GM19035 (cell line): ENCODE measurements around the gene CCSER1.
"Not testable (repeated sequence)": the region's sequence is repeated elsewhere in the genome, so short reads cannot be mapped to it uniquely, and the experiment has no call there.

Source experiments
- ATAC-seq: cut with Tn5 transposase; IDR thresholded peaks from one replicate; pipeline ENCODE4 v1.9.1; 2021; ENCODE audit not compliant: unreplicated experiment

CCSER1 gene

DNA sequence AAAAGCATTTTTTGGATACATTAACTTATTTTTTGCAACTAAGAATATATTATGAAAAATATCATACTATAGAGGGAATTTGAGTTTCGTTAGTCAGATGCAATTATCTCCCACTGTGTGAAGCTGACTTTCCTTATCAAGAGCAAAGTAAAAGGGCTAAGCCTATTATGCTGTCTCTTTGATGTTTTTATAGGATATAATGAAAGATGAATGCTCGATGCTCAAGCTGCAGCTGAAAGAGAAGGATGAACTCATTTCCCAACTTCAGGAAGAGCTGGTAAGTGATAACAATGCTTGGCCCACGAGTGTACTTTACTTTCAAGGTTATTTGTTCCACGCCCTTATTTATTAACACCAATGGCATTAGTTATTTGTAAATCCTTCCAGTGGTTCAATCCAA, 688.4 kb downstream of the CCSER1 start:
- no peak for ATAC-seq

DNA sequence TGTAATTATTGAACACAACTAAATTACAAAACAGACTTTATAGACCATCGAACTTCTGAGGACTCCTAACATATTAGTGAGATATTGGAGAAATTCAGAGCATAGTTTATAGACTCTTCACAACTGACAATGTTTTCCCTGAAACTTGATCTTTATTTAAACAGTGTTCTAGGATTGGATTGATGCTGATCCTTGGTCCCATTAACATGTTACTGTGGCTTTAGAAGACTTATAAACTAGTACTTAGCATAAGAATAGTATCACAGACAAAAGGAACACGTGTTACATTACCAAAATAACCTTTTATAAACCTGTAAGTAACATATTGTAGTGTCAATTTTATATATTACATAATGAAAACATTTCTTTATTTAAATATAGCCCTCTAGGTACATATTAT, 689.6 kb downstream of the CCSER1 start:
- no peak for ATAC-seq

DNA sequence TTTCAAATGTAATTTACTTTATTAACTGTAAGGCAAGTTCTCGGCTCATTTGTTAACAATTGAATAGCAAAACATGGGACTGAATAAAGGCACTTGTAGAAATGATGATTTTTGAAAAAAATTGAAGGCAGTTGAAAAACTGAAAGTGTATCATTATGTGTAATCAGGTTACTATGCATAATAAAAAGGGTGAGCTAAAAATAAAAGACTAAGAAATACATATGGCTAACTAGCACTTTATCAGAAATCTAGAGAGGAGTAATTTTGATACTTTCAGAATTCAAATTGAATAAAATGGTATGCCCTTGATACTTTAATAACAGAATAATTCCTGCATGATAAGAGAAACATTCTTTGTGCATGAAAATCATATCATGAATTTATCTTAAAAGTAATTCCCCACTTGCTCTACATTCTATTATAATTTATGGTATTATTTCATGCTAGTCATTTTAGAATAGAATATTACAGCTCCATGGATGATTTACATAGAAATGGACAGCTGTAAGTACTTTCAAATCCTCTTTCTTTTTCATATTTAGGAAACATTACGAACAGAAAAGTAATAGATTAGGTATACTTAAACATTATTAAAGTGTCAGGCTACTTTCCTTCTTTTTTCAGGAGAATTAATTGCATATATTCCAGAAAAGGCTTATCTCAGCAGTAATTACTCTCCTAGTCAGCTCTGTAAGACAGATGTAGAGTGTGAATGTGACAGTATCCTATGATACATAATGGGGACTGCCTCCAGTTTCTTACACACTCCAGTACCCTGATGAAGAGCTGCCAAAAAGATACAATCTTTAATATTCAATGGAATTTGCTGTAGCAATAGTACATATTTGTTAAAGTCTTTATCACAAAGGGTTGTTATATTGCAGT, 697.3 kb downstream of the CCSER1 start:
- ATAC-seq, result no peak

DNA sequence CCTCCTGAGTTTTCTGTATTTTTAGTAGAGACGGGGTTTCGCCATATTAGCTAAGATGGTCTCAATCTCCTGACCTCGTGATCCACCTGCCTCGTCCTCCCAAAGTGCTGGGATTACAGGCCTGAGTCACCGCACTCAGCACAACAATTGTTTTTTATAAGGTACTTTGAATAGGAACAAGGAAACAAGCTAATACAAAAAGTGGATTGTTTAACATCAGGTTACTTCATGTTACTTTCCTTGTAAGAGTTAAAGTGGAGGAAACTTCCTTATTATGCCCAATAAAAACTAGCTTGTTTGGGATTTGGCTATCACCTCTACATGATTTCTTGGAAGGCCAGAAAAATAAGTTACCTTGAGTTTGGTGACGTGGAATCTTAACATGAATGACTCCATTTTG, 698.7 kb downstream of the CCSER1 start:
- ATAC-seq, result no peak

DNA sequence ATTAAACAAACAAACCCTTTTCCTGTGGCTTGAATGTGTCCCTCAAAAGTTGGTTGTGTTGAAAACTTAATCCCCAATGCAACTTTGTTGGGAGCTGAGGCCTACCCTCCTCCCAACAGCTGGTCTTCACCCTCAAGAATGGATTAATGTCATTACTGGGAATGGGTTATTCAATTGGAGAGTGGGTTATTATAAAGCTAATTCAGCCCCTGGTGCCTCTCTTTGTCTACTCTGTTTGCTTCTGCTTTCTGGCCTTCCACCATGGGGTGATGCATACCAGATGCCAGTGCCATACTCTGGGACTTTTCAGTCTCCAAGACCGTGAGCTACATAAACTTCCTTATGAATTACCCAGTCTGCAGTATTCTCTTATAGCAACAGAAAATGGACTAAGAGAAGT, 706.5 kb downstream of the CCSER1 start:
- no peak for ATAC-seq

DNA sequence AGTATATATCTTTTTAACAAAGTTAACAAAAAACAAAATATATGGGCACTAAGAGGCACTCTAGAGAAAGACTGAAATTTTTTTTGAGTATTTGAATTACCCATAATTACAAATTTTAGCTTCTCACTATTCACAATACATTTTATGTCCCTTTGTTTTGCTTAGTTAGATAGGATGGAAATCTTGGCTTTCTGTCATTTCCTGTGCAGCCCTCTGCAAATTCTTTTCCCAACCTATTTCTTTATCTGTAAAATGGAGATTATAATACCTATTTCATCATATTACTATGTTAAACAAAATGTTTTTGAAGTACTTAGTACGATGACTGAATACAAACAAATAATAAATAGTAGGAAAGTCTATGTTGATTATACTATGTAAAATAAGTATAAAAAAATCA, 710.0 kb downstream of the CCSER1 start:
- no peak for ATAC-seq

DNA sequence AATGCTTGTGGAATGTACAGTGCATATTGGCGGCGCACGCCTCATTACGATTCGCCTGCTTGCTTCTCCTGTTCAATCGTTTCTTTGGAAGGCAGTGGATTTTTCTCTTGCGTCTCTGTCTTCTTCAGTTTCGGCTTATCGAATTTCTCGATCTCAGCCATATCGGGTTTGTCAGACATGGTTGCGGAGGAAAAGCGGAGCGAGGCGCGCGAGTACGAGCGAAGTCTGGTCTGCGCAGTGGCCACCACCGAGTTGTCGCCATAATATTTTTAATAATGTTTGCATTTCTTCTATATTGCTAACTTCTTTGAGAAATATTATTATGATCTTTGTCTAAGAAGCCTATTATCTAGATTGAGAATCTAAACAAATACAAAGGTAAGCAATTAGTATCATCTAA, 711.7 kb downstream of the CCSER1 start:
- ATAC-seq, result not testable (repeated sequence)

DNA sequence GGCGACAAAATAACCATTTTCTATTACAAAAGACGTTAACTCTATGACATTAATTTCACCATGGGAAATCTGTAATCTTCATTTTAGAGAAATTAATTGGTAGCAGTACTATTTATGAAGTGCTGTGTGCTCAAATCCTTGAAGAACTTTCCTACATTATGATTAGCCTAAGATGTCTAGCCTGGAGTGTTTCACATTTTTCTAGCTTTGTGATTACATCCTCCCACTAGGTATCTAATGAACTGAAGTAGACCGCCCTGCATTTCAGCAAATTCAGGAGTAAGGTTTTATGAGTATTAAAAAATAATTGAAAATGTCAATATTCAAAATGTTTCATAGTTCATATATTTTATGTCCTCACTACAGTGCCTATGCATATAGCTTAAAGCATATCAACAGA, 713.1 kb downstream of the CCSER1 start:
- no peak for ATAC-seq

DNA sequence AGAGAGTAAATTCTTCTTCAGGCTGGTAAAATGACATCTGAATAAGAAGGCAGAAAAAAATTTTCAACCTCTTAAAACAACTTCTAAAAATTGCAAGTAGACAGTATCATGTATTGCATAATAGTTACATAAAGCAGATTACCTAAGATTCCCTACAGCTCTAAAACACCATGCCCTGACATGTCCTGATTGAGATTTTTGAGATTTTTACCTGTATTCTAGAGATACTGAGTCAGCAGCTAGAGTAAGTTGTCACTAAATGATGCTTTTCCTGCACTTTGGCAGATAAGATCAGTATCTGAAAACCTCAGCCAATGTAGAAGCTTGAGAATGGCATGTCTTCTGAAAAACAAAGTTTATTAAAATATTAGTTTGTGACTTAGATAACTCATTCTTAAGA, 713.6 kb downstream of the CCSER1 start:
- no peak for ATAC-seq

DNA sequence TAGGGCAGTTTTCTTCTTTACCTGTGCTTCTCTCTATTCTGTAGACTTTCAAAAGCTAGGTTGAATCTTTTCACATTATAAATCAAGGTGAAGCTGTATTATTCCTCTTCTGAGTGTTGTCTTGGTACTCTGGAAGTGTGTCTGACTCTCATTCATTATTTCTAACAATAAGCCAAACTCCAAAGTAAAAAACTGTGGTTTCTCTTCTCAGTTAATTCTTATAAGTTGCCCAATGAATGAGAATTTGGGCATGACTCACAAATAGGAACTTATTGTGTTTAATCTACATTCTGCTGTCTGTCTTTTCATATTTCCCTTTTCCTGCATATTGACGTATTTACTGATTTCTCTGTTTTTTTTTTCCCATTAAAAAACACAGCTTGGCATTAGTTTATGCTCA, 714.5 kb downstream of the CCSER1 start:
- ATAC-seq, result no peak

DNA sequence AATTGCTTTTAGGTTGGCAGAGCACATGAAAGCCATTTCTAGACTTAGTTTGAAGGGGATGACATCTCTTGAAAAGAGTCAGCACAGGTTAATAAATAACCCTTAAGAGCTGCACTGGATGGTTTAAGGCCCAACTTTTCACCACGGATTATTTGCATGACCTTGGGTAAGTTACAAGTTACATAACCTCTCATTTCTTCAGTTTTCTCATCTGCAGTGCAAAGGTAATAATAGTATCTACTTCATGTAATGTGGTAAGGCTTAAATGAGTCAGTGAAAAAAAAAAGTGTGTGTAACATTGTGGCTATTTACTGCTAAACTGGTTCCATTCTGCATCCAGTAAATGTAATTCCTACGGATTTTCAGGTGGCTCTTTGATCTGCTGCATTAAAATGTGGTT, 715.8 kb downstream of the CCSER1 start:
- peak; percentile 89 for ATAC-seq

DNA sequence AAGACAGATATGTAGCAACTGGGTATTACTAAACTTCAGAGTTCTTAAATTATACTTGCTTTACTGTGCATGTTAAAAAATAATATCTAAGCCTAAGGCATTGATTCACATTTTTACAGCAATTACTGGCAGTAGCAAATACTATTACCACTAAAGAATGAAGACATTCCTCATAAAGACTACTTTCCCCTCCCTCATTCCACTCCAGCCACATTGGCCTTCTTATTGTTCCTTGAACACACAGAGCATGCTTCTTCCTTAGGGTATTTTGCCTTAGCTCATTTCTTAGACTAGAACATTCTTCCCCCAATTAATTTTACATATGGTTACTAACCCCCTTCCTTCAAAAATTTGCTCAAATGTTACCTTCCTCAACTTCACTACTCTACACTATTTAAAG, 717.0 kb downstream of the CCSER1 start:
- no peak for ATAC-seq

DNA sequence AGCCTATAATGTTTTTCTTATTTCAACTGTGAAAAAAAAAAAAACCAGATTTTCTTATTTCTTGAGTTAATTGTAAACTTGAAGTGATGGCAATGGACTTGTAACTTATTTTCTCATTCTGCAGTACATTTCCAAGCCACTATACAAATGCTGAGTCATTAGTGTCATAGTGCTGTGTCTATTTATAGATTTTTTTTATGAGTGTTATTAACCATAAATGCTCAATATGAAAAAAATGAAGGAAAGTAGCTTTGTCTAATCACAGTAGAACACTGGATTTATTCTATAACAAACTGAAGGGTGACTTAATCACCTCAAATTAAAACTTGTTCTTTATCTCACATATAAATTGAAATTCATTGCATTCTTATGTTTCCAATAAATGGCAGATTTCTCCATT, 718.6 kb downstream of the CCSER1 start:
- peak; percentile 46 for ATAC-seq

DNA sequence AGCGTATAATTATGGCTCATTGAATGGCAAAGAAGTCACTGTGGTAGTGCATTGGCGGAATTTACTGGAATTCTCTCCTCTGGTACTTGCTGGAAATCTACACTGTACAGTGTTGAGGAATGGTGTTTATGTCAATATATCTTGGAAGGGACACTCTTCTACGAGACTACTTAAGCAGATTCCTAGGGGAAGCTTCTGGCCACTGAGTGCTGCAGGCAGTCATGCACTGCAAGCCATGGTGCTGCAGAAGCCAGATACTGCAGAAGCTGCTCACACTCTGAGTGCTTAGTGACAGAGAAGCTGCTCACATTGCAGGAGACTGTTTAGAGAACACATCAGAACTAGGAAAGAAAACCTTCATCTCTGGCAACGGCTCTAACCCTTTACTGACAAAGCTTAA, 725.0 kb downstream of the CCSER1 start:
- ATAC-seq, result no peak

DNA sequence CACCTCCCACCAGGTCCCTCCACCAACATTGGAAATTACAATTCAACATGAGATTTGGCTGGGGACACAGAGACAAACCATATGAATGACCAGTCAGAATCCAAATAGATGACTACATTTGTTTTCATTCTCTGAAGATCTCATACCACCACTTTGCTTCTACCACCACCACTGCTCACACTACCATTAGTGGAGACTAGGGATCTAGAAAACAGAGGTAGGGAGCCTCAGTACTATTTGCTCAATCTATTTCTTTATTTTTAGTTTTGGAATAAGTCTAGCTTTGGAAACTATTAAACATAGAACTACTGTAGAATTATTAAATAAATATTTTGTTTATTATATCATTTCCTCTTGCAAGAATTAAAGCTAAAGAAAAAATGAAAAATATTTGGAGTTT, 727.9 kb downstream of the CCSER1 start:
- ATAC-seq, result no peak

DNA sequence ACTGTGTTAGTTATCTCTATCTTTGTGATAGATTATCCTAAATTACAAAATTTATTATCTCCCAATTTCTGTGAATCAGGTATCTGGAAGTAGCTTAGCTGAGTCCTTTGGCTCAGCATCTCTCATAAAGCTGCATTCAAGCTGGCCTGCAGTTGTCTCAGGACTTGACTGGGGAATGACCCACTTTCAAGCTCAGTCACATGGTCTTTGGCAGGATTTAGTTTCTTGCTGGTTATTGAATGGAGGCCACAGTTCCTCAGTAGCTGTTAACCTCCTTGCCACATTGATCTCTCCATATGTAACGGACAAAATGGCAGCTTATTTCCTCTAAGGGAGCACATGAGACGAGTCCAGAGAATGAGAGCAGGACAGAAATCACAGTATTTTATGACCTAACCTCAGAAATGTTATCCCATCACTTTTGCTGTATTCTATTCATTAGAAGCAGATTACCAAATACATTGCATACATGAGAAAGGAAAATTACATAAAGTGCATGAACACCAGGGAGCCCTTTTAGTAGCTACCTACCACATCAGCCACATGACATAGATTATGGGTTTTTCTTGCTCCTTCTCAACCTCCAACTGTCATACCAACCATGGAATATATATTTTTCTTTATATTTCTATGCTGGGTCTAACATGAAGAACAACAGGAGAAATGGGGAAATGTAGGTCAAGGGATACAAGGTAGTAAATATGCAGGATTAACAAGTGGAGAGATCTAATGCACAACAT, 730.1 kb downstream of the CCSER1 start:
- no peak for ATAC-seq

DNA sequence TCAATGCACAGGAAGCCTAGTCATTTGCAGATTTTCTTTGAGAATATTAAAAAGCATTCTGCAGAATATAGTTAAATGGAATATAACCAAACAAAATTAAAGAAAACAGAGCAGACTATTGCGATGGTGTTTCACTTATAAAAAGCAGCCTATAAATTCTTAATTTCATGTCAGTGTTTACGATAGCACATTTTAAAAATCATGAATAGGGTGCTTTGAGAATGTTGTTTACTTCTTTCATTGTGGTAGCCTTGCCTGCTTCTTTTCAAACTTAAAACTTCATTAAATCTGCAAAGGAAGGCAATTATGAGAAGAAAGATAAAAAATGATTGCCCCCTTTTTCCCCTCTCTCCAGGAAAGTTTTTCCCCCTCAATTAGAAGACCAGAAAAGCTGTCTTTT, 748.6 kb downstream of the CCSER1 start:
- no peak for ATAC-seq

DNA sequence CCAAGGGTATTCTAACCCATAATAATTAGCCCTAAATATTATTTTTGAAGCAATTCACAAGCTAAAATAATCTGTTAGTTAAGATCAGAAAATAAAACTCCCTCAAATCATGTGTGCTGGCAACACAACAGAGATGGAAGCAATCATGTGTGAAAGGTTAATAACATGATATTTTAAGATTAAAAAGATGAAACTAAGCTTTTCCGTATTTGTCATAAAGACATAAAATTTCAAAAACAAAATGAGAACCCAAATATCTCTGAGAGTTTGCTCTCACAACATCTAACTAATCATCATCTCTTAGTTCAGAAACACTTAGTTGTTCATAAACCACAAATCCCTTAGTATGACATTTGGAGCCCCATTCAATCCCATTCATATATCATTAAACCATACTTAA, 749.1 kb downstream of the CCSER1 start:
- ATAC-seq, result no peak

DNA sequence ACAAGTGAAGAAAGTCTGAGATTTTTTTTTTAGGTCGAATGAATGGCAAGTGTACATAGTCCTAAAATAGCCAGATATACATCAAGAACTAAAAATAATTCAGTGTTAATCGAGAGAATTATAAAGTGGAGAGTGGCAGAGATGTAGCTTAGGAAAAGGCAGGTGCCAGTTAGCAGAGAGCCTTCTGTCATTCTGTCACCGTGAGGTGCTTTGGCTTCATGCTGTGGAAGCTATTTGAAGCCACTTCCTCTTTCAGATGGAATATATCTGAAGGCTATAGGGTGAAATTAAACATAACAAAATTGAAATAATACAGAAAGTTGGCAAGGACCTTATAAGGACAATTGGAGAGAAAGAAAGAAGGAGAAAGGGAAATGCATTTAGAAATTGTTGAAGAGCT, 756.3 kb downstream of the CCSER1 start:
- ATAC-seq, result no peak

DNA sequence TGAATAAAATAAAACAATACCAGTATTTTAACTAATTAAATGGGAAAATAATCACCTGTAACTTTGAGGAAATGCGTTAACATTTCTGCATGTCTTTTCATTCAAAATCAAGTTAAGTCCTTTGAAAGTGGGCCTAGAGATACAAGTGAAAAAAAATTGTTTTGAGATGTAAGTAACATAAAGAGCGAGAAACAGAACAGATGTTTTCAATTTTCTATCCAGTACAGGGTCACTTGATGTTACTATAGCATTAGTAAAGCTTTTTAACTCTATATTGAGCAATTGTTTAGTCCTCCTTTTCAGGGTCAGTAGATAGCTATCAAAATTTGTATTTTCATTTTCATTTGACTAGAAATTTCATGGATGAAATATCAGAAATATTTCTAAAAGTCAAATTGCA, 761.4 kb downstream of the CCSER1 start:
- no peak for ATAC-seq

DNA sequence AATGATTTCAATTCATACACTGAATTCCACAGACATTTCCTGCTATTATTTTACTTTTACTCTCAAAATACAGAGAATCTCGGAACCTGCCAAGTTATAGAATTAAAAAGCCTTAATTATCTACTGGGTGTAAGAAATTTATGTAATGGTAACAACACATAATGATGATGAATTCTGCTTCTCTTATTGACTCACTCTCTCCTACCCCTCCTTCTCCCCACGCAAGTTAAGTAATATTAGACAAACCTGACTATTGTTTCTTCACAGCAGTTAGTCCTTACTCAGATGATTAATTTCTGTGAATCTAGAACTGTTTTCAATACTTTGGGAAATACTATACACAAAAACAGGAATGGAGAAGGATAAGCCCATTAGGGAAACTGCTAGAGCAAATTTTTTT, 762.0 kb downstream of the CCSER1 start:
- ATAC-seq, result no peak

DNA sequence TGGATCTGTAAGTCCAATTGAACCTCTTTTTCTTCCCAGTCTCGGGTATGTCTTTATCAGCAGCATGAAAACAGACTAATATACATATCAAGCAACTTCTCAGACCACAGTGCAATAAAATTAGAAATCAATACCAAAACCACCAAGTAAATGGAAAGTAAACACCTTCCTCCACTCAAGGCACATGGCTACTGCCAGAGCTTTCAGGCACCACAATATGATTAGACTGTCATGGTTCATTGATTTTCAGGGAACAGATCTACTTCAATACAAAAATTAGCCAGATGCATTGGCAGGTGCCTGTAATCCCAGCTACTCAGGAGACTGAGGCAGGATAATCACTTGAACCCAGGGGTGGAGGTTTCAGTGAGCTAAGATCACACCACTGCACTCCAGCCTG, 776.2 kb downstream of the CCSER1 start:
- not testable (repeated sequence) for ATAC-seq
